Stimulated activated naive CD4-positive, alpha-beta T cell (primary cell): ENCODE data around the gene RCAN1.
"Not testable (repeated sequence)": the region's sequence is repeated elsewhere in the genome, so short reads cannot be mapped to it uniquely, and the experiment has no call there.

Experiments
- DNase-seq, 6 experiments: peaks; one replicate each; lab custom pipeline; 2025; lab: John Stamatoyannopoulos, UW

RCAN1 gene

DNA sequence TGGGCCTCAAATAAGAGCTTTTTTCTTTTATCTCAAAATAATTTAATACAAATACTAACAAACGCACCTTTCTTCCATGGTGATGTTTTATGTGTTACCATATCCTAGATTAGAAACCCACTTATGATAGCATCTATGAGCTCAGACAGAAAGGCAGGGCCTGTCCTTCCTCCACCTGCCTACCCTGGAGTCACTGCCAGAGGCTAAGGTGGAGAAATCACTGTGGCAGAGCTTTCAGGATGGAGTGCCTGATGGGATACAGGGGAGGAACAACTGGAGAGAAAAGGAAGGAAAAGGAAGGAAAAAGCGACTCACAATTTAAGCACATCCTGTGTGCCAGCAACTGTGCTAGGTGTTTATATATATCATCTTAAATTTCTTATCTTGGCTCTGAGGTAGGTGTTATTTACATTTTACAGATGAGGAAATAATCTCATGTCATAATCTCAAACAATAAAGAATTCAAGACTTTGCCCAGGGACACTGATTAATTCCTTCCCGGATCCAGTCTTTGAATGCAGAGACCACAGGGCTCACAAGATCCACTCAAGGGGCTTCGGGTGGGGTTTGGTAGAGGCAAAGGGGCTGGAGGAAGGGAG lies 45.4 kb downstream of the RCAN1 start:
- no peak for DNase-seq

DNA sequence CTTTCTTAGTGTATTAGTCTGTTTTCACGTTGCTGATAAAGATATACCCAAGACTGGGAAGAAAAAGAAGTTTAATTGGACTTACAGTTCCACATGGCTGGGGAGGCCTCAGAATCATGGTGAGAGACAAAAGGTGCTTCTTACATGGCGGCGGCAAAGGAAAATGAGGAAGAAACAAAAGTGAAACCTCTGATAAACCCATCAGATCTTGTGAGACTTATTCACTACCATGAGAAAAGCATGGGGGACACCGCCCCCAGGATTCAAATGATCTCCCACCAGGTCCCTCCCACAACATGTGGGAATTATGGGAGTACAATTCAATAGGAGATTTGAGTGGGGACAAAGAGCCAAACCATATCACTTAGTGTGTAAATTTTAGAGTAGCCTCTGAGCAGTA lies 46.1 kb downstream of the RCAN1 start:
- DNase-seq, result not testable (repeated sequence)

GRCh38 chr21:34567604-34568155 lies 47.2 kb downstream of the RCAN1 start:
- DNase-seq, result no peak

- DNase-seq, result no peak
These were observed 49.7 kb downstream of the RCAN1 start for GRCh38 chr21:34565238-34565637.

DNA sequence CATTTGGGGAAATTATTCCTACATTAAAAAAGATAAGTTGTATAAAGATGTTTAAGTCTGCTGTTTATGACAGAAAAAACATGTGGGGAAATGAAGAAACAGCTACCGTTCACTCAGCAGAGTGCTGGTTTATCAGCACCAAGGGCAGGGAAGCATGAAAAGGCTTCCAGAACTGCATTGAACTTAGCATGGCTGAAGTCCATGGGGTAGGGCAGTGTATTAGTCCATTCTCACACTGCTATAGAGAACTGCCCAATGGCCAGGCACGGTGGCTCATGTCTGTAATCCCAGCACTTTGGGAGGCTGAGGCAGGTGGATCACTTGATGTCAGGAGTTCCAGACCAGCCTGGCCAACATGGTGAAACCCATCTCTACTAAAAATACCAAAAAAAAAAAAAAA lies 51.5 kb downstream of the RCAN1 start:
- not testable (repeated sequence) for DNase-seq

- DNase-seq, result no peak
These were observed 53.1 kb downstream of the RCAN1 start for GRCh38 chr21:34561806-34562205.

GRCh38 chr21:34560609-34561008 lies 54.3 kb downstream of the RCAN1 start:
- DNase-seq, result no peak

GRCh38 chr21:34560021-34560420 lies 54.9 kb downstream of the RCAN1 start:
- DNase-seq, result no peak

DNA sequence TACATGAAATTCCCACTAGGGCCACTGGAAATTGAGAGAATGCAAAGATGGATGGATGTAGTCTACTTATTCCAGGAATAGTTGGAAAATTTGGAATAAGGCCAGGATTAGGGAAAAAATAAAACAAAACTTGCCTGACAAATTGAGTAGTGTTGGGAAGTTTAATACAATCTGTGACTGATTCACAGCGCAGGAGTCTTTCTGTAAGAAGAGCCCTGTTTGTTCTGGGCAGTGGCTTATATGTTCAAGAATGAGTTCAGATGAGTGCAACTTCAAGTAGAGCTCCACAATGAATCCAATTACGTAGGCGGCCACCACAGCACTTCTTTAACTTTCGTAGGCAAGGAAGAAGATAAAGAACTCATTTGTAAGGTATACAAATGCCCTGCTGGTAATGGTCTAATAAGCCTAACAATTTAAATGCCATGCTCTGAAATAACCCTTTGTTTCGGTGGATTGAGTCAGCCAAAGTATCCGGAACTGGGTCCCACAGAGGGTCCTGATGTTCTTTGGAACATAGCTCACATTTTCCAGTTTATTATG lies 55.8 kb downstream of the RCAN1 start:
- no peak for DNase-seq

GRCh38 chr21:34558166-34558565 lies 56.7 kb downstream of the RCAN1 start:
- no peak for DNase-seq

GRCh38 chr21:34557261-34557660 lies 57.7 kb downstream of the RCAN1 start:
- DNase-seq, result no peak

DNA sequence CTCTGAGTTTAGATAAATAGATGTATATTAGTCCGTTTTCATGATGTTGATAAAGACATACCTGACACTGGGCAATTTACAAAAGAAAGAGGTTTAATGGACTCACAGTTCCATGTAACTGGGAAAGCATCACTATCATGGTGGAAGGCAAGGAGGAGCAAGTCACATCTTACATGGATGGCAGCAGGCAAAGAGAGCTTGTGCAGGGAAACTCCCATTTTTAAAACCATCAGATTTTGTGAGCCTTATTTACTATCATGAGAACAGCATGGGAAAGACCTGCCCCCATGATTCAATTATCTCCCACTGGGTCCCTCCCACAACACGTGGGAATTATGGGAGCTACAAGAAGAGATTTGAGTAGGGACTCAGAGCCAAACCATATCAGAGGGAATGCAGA lies 60.2 kb downstream of the RCAN1 start:
- not testable (repeated sequence) for DNase-seq

- DNase-seq, result no peak
These were observed 60.7 kb downstream of the RCAN1 start for GRCh38 chr21:34554227-34554626.

DNA sequence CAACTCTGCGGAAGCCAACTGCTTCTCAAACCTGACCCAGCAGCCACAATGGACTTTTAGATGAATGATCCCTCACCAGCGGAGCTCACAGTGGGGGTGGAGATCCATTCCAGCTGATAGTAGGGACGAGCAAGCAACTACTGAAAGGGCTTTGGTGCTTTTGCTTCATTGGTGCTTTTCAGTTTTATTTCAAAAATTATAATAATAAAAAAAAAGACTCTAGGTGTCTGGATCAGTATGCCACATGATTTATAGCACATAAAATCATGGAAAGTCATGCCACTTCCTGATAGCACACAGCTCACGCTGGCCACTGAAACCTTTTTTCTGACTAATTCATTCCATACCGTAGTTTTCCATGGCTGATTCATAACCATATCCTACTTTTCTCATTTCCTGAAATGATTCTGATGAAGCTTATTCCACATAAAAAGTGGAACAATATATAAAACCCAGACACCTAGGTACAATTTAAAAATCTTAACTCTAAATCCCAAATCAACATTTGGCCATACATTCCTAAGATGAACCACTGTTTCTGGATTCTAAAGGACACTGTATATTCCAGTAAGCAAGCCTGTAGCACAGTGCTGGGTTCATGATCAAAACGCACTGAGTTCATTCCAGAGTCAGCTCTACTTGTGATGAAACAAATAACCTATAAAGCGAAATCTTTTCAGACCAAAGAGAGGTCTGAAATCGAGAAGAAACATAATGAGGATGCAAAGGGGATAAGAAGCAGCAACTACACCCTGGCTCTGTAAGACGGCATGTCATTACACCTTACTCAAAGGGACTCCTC lies 61.6 kb downstream of the RCAN1 start:
- DNase-seq, result no peak

DNA sequence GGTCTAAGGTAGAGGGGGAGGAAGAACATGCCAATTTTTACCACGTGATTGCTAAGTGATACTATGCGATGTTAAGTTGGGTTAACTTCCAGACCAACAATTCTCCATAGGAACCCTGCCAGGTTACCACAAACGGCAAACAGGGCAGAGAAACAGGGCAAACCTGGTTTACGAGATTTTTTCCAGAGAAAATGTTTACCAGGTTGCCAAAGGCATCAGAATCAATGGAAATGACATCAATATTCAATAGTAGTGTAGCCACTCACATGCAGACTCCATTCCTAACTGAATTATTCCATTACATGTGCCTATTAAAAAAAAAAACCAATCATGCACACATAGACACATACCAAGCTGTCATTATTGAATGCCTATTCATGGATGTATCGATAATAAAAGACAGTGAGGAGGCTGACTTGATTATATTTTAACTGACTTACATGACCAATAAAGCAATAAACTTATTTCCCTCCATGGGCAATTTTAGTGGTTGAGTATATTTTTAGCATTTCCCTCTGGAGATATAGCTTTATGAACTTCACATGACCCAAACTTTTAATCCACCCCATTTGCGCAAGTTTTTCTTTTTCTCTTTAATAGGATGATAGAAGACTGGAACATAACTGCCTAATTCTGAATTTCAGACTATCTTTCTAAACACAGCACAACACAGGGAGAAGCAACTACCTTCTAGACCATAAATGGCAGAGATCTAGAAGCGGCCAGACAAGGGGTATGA lies 62.4 kb downstream of the RCAN1 start:
- DNase-seq, result no peak

DNA sequence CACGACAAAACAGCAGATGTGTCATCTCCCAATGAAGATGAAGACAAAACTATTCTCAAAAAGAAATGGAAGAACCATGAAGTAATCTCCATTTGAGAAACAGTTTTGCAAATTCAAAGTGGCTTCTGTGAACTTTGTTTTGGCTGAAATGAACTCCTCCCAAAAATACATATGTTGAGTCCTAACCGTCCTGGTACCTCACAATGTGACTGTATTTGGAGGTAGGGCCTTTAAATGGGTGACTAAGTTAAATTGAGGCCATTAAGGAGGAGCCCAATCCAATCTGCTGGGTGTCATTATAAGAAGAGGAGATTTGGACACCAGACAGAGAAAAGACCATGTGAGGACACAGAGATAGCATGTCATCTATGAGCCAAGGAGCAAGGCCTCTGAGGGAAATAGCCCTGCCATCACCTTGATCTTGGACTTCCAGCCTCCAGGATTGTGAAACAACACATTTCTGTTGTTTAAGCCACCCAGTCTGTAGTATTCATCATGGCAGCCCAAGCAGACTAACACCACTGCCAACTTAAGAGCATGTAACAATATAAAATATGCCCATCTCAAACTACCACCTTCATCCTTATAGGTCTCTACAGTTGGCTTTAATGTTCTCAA lies 64.6 kb downstream of the RCAN1 start:
- DNase-seq, result no peak

DNA sequence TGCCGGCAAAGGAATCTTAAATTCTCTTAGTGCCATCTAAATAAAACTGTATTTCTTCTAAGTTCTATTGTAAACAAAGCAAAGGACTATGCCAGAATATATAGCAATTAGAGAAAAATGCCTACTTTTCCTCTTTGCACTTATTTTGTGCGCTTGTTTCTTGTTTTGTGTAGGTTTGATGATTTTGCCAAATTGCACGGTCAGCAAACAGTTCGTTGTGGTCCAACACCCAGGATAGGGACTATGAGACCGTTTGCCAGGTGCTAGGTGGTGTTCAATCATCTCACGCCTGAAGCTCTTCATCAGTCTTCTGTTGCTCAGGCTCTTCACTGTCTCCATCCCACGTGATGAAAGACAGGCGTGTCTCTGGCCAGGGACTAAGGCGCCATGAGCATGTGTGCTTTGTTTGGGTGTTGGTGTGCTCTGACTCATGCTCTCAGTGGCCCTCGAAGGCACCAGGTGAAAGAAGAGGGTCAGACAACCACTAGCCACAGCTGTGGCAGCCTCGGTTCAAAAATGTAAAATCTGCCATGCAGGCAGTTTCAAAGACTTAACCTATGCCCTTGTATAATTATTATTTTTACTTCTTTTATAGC lies 66.0 kb downstream of the RCAN1 start:
- no peak for DNase-seq

- DNase-seq, result no peak
These were observed 68.4 kb downstream of the RCAN1 start for GRCh38 chr21:34546542-34546941.

GRCh38 chr21:34545079-34545884 lies 69.6 kb downstream of the RCAN1 start:
- no peak for DNase-seq

DNA sequence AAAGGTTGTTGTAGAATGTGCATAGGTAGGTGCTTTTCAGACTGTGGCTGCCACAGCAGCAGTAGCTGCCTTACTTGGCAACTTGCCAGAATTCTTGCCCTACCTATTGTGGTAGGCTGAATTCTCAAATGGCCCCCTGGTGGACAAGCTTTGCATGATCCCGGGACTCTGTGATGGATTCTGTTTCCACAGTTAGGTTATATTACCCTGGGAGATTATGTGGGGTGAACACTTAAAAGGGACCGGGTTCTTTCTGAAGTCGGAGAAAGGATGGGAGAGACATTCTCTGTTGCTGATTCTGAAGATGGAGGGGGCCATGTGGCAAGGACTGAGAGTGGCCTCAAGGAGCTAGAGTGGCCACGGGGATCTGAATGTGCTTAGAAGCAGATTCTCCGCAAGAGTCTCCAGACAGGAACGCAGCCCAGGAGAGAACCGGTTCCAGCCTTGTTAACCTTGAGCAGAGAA lies 70.8 kb downstream of the RCAN1 start:
- peak in 4 of 6 experiments; percentile 6 to 18 (median 12) for DNase-seq

- DNase-seq, result no peak
These were observed 71.9 kb downstream of the RCAN1 start for GRCh38 chr21:34543017-34543416.
